Activated CD8-positive, alpha-beta memory T cell treated with anti-CD3 and anti-CD28 coated beads, Interleukin-2, amount 10 ng/mL, durations not matched to agents 7 days and 5 days (primary cell): ENCODE data around the gene ZNF433. TPM values are rescaled to one million over a fixed set of nuclear protein-coding genes. Genes with fewer than 3 reads are reported as not detected.
"Not testable (repeated sequence)": the region's sequence is repeated elsewhere in the genome, so short reads cannot be mapped to it uniquely, and the experiment has no call there.

ENCODE experiments used
- ATAC-seq: fragments of 150-1000 bp; cut with Tn5 transposase; one replicate; pipeline ENCODE4 v1.10.0; 2021; ENCODE audit warnings: moderate library complexity
- CTCF ChIA-PET: fragments of 350-600 bp; sonication (Branson Sonifier 250); formaldehyde crosslinking; loops from one replicate; lab custom pipeline; 2021; ENCODE audit warnings: antibody characterized with exemption; lab: Charles Lee
- DNase-seq: peaks from one replicate; pipeline ENCODE4 v3.0.0-alpha.2; 2020
- H3K27ac Mint-ChIP-seq: one replicate; pipeline ENCODE4 v1.8.0; 2021; ENCODE audit warnings: mild to moderate bottlenecking, mixed read lengths
- H3K27me3 Mint-ChIP-seq: one replicate; pipeline ENCODE4 v1.8.0; 2021; ENCODE audit warnings: mixed read lengths
- H3K36me3 Mint-ChIP-seq: one replicate; pipeline ENCODE4 v1.8.0; 2021; ENCODE audit warnings: mild to moderate bottlenecking, mixed read lengths
- H3K4me1 Mint-ChIP-seq: one replicate; pipeline ENCODE4 v1.8.0; 2021; ENCODE audit warnings: mixed read lengths
- H3K4me3 Mint-ChIP-seq: one replicate; pipeline ENCODE4 v1.8.0; 2021; ENCODE audit warnings: mild to moderate bottlenecking, moderate library complexity, mixed read lengths
- H3K9me3 Mint-ChIP-seq: one replicate; pipeline ENCODE4 v1.8.0; 2022; ENCODE audit warnings: low read depth, mixed read lengths
- total RNA-seq, 2 experiments: library from RNA; stranded (reverse); gene quantifications; one replicate each; pipeline ENCODE4 v1.2.3, GENCODE V29; 2021

The ZNF433 gene
- total RNA-seq, 2 experiments from 2014 or later, result 0.20 to 0.82 TPM

GRCh38 chr19:12042893-12043292 lies 7.4 kb upstream of the ZNF433 start:
- Mint-ChIP-seq H3K4me3 (no peak overlapping the region), H3K27me3 (no peaks in the 10 kb centered on the region), H3K4me1 (no peaks in the 10 kb centered on the region), H3K9me3 (peaks cover 37% of the 10 kb centered on the region), H3K36me3 (peaks cover 41% of the 10 kb centered on the region), H3K27ac (no peak overlapping the region)
- CTCF ChIA-PET, result interaction anchor here (1.5 kb wide), 1 partner anchor 98 kb away, joined by 4 read pairs; no protein-coding TSS in a partner anchor
- no peak for DNase-seq
- ATAC-seq, result no peak

GRCh38 chr19:12034620-12035019 lies 859 bp downstream of the ZNF433 start:
- Mint-ChIP-seq H3K9me3 (peaks cover 23% of the 10 kb centered on the region), H3K27ac (no peak overlapping the region), H3K36me3 (peaks cover 17% of the 10 kb centered on the region), H3K27me3 (no peaks in the 10 kb centered on the region), H3K4me3 (peak overlapping the region; percentile 0), H3K4me1 (peaks cover 4% of the 10 kb centered on the region)
- DNase-seq, result no peak
- CTCF ChIA-PET, result interaction anchor here (0.9 to 3.8 kb wide), 4 partner anchors 22 to 110 kb away, joined by 3 to 11 read pairs (median 4); no protein-coding TSS in a partner anchor
- ATAC-seq, result no peak

- H3K9me3 Mint-ChIP-seq, result peaks cover 23% of the 10 kb centered on the region
- H3K27ac Mint-ChIP-seq, result no peak overlapping the region
- DNase-seq (no peak), ATAC-seq (no peak)
- H3K36me3 Mint-ChIP-seq, result peaks cover 17% of the 10 kb centered on the region
- H3K27me3 Mint-ChIP-seq, result no peaks in the 10 kb centered on the region
- peaks cover 4% of the 10 kb centered on the region for H3K4me1 Mint-ChIP-seq
- H3K4me3 Mint-ChIP-seq, result peak overlapping the region; percentile 0
- CTCF ChIA-PET, result interaction anchor here (1.3 to 3.8 kb wide), 3 partner anchors 22 to 110 kb away, joined by 3 to 11 read pairs (median 5); no protein-coding TSS in a partner anchor
Measured at GRCh38 chr19:12034198-12034597, 1.3 kb downstream of the ZNF433 start.

- CTCF ChIA-PET, result no interaction called here
- Mint-ChIP-seq H3K27ac (no peak overlapping the region), H3K4me3 (no peak overlapping the region), H3K9me3 (peaks cover 46% of the 10 kb centered on the region), H3K36me3 (peaks cover 69% of the 10 kb centered on the region), H3K4me1 (no peaks in the 10 kb centered on the region), H3K27me3 (no peaks in the 10 kb centered on the region)
- no peak for DNase-seq
- ATAC-seq, result no peak
Measured at GRCh38 chr19:12015753-12016116, 19.7 kb downstream of the ZNF433 start.

- H3K27me3 Mint-ChIP-seq, result no peaks in the 10 kb centered on the region
Measured at GRCh38 chr19:12015015-12015752, 20.3 kb downstream of the ZNF433 start.

GRCh38 chr19:12000152-12000981 lies 35.1 kb downstream of the ZNF433 start:
- ATAC-seq, result peak; percentile 75
- Mint-ChIP-seq H3K36me3 (peaks cover 59% of the 10 kb centered on the region), H3K27me3 (no peaks in the 10 kb centered on the region), H3K27ac (peak overlapping the region; percentile 68), H3K4me3 (peak overlapping the region; percentile 25), H3K9me3 (peaks cover 5% of the 10 kb centered on the region), H3K4me1 (peaks cover 21% of the 10 kb centered on the region)
- no peak for DNase-seq
- CTCF ChIA-PET, result interaction anchor here (1.0 to 1.5 kb wide), 2 partner anchors 12 to 140 kb away, joined by 4 to 6 read pairs; partner anchors contain the start of gene ZNF20

More at GRCh38 chr19:12015015-12015752, 20.3 kb downstream of the ZNF433 start:
- Mint-ChIP-seq H3K4me3 (no peak overlapping the region), H3K9me3 (peaks cover 44% of the 10 kb centered on the region), H3K27ac (no peak overlapping the region), H3K4me1 (no peaks in the 10 kb centered on the region), H3K36me3 (peaks cover 71% of the 10 kb centered on the region)
- DNase-seq, result no peak
- ATAC-seq, result no peak
- CTCF ChIA-PET, result no interaction called here

- no peak for DNase-seq
- H3K27ac Mint-ChIP-seq, result no peak overlapping the region
- H3K4me3 Mint-ChIP-seq, result no peak overlapping the region
- CTCF ChIA-PET, result no interaction called here
- peaks cover 57% of the 10 kb centered on the region for H3K36me3 Mint-ChIP-seq
- ATAC-seq, result no peak
- H3K27me3 Mint-ChIP-seq, result no peaks in the 10 kb centered on the region
- H3K4me1 Mint-ChIP-seq, result peaks cover 19% of the 10 kb centered on the region
- peaks cover 7% of the 10 kb centered on the region for H3K9me3 Mint-ChIP-seq
Measured at GRCh38 chr19:11995174-11995573, 40.3 kb downstream of the ZNF433 start.

GRCh38 chr19:11991921-11992320 lies 43.6 kb downstream of the ZNF433 start:
- H3K4me3 Mint-ChIP-seq, H3K27ac Mint-ChIP-seq, DNase-seq, H3K9me3 Mint-ChIP-seq, H3K27me3 Mint-ChIP-seq, ATAC-seq: not testable (repeated sequence)
- Mint-ChIP-seq H3K4me1 (peaks cover 18% of the 10 kb centered on the region), H3K36me3 (peaks cover 41% of the 10 kb centered on the region)
- CTCF ChIA-PET, result interaction anchor here (0.6 to 6.2 kb wide), 4 partner anchors 27 to 411 kb away, joined by 3 to 148 read pairs (median 8); partner anchors contain the start of genes ZNF700 and ZNF763

GRCh38 chr19:11989112-11989456 lies 46.4 kb downstream of the ZNF433 start:
- Mint-ChIP-seq H3K9me3 (peaks cover 5% of the 10 kb centered on the region), H3K27me3 (no peaks in the 10 kb centered on the region), H3K4me3 (peak overlapping the region; percentile 99), H3K4me1 (peaks cover 18% of the 10 kb centered on the region), H3K27ac (peak overlapping the region; percentile 98), H3K36me3 (peaks cover 28% of the 10 kb centered on the region)
- CTCF ChIA-PET, result interaction anchor here (0.8 to 6.2 kb wide), 18 partner anchors 8 to 426 kb away, joined by 3 to 148 read pairs (median 6); partner anchors contain the start of genes ZNF20, ZNF433, ZNF491 and ZNF700
- DNase-seq, result no peak
- ATAC-seq, result no peak

GRCh38 chr19:11987405-11988281 lies 47.8 kb downstream of the ZNF433 start:
- no peaks in the 10 kb centered on the region for H3K27me3 Mint-ChIP-seq
- ATAC-seq (peak; percentile 96), DNase-seq (peak; percentile 97)
- peaks cover 18% of the 10 kb centered on the region for H3K4me1 Mint-ChIP-seq
- peaks cover 3% of the 10 kb centered on the region for H3K9me3 Mint-ChIP-seq
- CTCF ChIA-PET, result interaction anchor here (0.6 to 6.2 kb wide), 18 partner anchors 10 to 830 kb away, joined by 3 to 148 read pairs (median 6); partner anchors contain the start of genes ZNF20, ZNF433, ZNF491 and ZNF700
- peaks cover 20% of the 10 kb centered on the region for H3K36me3 Mint-ChIP-seq
- H3K27ac Mint-ChIP-seq, result peak overlapping the region; percentile 98
- H3K4me3 Mint-ChIP-seq, result peak overlapping the region; percentile 99

- H3K9me3 Mint-ChIP-seq, result peaks cover 5% of the 10 kb centered on the region
- CTCF ChIA-PET, result interaction anchor here (0.6 to 6.2 kb wide), 7 partner anchors 19 to 830 kb away, joined by 3 to 148 read pairs (median 7); partner anchors contain the start of genes ZNF491 and ZNF700
- peaks cover 16% of the 10 kb centered on the region for H3K4me1 Mint-ChIP-seq
- no peaks in the 10 kb centered on the region for H3K27me3 Mint-ChIP-seq
- peaks cover 16% of the 10 kb centered on the region for H3K36me3 Mint-ChIP-seq
- H3K27ac Mint-ChIP-seq, result no peak overlapping the region
- no peak for ATAC-seq
- H3K4me3 Mint-ChIP-seq, result no peak overlapping the region
- no peak for DNase-seq
Measured at GRCh38 chr19:11986754-11987153, 48.7 kb downstream of the ZNF433 start.

GRCh38 chr19:11984986-11985385 lies 50.5 kb downstream of the ZNF433 start:
- CTCF ChIA-PET, result interaction anchor here (0.6 to 1.2 kb wide), 4 partner anchors 10 to 60 kb away, joined by 3 read pairs; partner anchors contain the start of gene ZNF700
- H3K4me3 Mint-ChIP-seq, result no peak overlapping the region
- no peak overlapping the region for H3K27ac Mint-ChIP-seq
- peaks cover 9% of the 10 kb centered on the region for H3K36me3 Mint-ChIP-seq
- peaks cover 7% of the 10 kb centered on the region for H3K4me1 Mint-ChIP-seq
- peaks cover 10% of the 10 kb centered on the region for H3K9me3 Mint-ChIP-seq
- ATAC-seq, result no peak
- no peaks in the 10 kb centered on the region for H3K27me3 Mint-ChIP-seq
- DNase-seq, result no peak
